ENCODE results near the gene ATP5F1E.

Gene ATP5F1E

GRCh38 chr20:58993332-58994248, 38.5 kb downstream of the ATP5F1E start:
- ChIA-PET POLR2A (interaction anchor here (1.4 to 4.4 kb wide), 2 partner anchors 12 to 38 kb away, joined by 3 to 19 read pairs; partner anchors contain the start of genes ATP5F1E and NELFCD), CTCF (no interaction called here)
- DNase-seq (ENCODE audit: extremely low spot score): no peak
- no peak for TF ChIP-seq SUZ12 (IDR thresholded peaks at IDR 0.05)
- TF ChIP-seq CTBP1 (IDR thresholded peaks at IDR 0.05; ENCODE audit: borderline replicate concordance): no peak
- no peak for TF ChIP-seq ZNF384 (IDR thresholded peaks at IDR 0.05)
- TF ChIP-seq PKNOX1 (IDR thresholded peaks at IDR 0.05): no peak
- TF ChIP-seq ELF4 (IDR thresholded peaks at IDR 0.05): no peak
- no peak for TF ChIP-seq L3MBTL2 (conservative IDR thresholded peaks at IDR 0.05)
- TF ChIP-seq ARNT (IDR thresholded peaks at IDR 0.05): no peak
- no peak for TF ChIP-seq HDGF (IDR thresholded peaks at IDR 0.05; ENCODE audit: borderline replicate concordance)
- TF ChIP-seq NFRKB (IDR thresholded peaks at IDR 0.05): no peak
- no peak for TF ChIP-seq BHLHE40 (IDR thresholded peaks at IDR 0.05; ENCODE audit: borderline replicate concordance)
- no peak for TF ChIP-seq FOXK2 (IDR thresholded peaks at IDR 0.05)
- TF ChIP-seq FOXA1 (IDR thresholded peaks at IDR 0.05): no peak

- POLR2A ChIA-PET: interaction anchor here (4.4 kb wide), 1 partner anchor 12 kb away, joined by 19 read pairs; the partner anchor contains the start of gene NELFCD
Measured at GRCh38 chr20:58992911-58993310, 39.2 kb downstream of the ATP5F1E start.

GRCh38 chr20:58991715-58992114, 40.4 kb downstream of the ATP5F1E start:
- ChIA-PET CTCF (no interaction called here), POLR2A (interaction anchor here (4.4 kb wide), 1 partner anchor 10 kb away, joined by 19 read pairs; the partner anchor contains the start of gene NELFCD)
- no peak for DNase-seq (ENCODE audit: extremely low spot score)
- no peak for TF ChIP-seq ZNF384 (IDR thresholded peaks at IDR 0.05)
- TF ChIP-seq PKNOX1 (IDR thresholded peaks at IDR 0.05): no peak
- no peak for TF ChIP-seq BHLHE40 (IDR thresholded peaks at IDR 0.05; ENCODE audit: borderline replicate concordance)
- TF ChIP-seq L3MBTL2 (conservative IDR thresholded peaks at IDR 0.05): no peak
- no peak for TF ChIP-seq ARNT (IDR thresholded peaks at IDR 0.05)
- no peak for TF ChIP-seq CTBP1 (IDR thresholded peaks at IDR 0.05; ENCODE audit: borderline replicate concordance)
- no peak for TF ChIP-seq SP1 (IDR thresholded peaks at IDR 0.05)
- TF ChIP-seq TARDBP (IDR thresholded peaks at IDR 0.05): no peak
- TF ChIP-seq NFRKB (IDR thresholded peaks at IDR 0.05): no peak
- no peak for TF ChIP-seq HDGF (IDR thresholded peaks at IDR 0.05; ENCODE audit: borderline replicate concordance)
- no peak for TF ChIP-seq ELF4 (IDR thresholded peaks at IDR 0.05)

More at GRCh38 chr20:58992911-58993310, 39.2 kb downstream of the ATP5F1E start:
- TF ChIP-seq SUZ12 (IDR thresholded peaks at IDR 0.05): no peak
- no peak for TF ChIP-seq L3MBTL2 (conservative IDR thresholded peaks at IDR 0.05)
- TF ChIP-seq NFRKB (IDR thresholded peaks at IDR 0.05): no peak
- TF ChIP-seq ARNT (IDR thresholded peaks at IDR 0.05): no peak
- no peak for TF ChIP-seq BHLHE40 (IDR thresholded peaks at IDR 0.05; ENCODE audit: borderline replicate concordance)
- no peak for TF ChIP-seq HDGF (IDR thresholded peaks at IDR 0.05; ENCODE audit: borderline replicate concordance)
- no peak for TF ChIP-seq LEF1 (IDR thresholded peaks at IDR 0.05; ENCODE audit: borderline replicate concordance)
- TF ChIP-seq CTBP1 (IDR thresholded peaks at IDR 0.05; ENCODE audit: borderline replicate concordance): no peak
- no peak for TF ChIP-seq FOXA1 (IDR thresholded peaks at IDR 0.05)
- no peak for TF ChIP-seq TARDBP (IDR thresholded peaks at IDR 0.05)
- TF ChIP-seq PKNOX1 (IDR thresholded peaks at IDR 0.05): no peak
- CTCF ChIA-PET: interaction anchor here (0.7 kb wide), 1 partner anchor 16 kb away, joined by 3 read pairs; no protein-coding TSS in a partner anchor
- no peak for DNase-seq (ENCODE audit: extremely low spot score)

GRCh38 chr20:58990651-58991445, 41.3 kb downstream of the ATP5F1E start:
- ChIA-PET CTCF (no interaction called here), POLR2A (interaction anchor here (4.4 kb wide), 1 partner anchor 9 kb away, joined by 19 read pairs; the partner anchor contains the start of gene NELFCD)
- no peak for TF ChIP-seq ARNT (IDR thresholded peaks at IDR 0.05)
- TF ChIP-seq SUZ12 (IDR thresholded peaks at IDR 0.05): no peak
- TF ChIP-seq FOXA1 (IDR thresholded peaks at IDR 0.05): no peak
- no peak for TF ChIP-seq ELF4 (IDR thresholded peaks at IDR 0.05)
- no peak for TF ChIP-seq LEF1 (IDR thresholded peaks at IDR 0.05; ENCODE audit: borderline replicate concordance)
- no peak for TF ChIP-seq FOXK2 (IDR thresholded peaks at IDR 0.05)
- no peak for TF ChIP-seq L3MBTL2 (conservative IDR thresholded peaks at IDR 0.05)
- TF ChIP-seq SP1 (IDR thresholded peaks at IDR 0.05): no peak
- no peak for TF ChIP-seq CTBP1 (IDR thresholded peaks at IDR 0.05; ENCODE audit: borderline replicate concordance)
- TF ChIP-seq FOXM1 (IDR thresholded peaks at IDR 0.05; ENCODE audit: borderline replicate concordance): no peak

GRCh38 chr20:58989196-58989595, 42.9 kb downstream of the ATP5F1E start:
- ChIA-PET CTCF (interaction anchor here (1.2 kb wide), 1 partner anchor 43 kb away, joined by 4 read pairs; no protein-coding TSS in a partner anchor), POLR2A (no interaction called here)
- TF ChIP-seq FOXA1 (IDR thresholded peaks at IDR 0.05) (no peak), TARDBP (IDR thresholded peaks at IDR 0.05) (no peak), SP1 (IDR thresholded peaks at IDR 0.05) (no peak), ARNT (IDR thresholded peaks at IDR 0.05) (no peak), ELF4 (IDR thresholded peaks at IDR 0.05) (no peak), FOXM1 (IDR thresholded peaks at IDR 0.05; ENCODE audit: borderline replicate concordance) (no peak), BHLHE40 (IDR thresholded peaks at IDR 0.05; ENCODE audit: borderline replicate concordance) (no peak), FOXK2 (IDR thresholded peaks at IDR 0.05) (no peak), HDGF (IDR thresholded peaks at IDR 0.05; ENCODE audit: borderline replicate concordance) (no peak)
- DNase-seq (ENCODE audit: extremely low spot score): no peak

More at GRCh38 chr20:58990651-58991445, 41.3 kb downstream of the ATP5F1E start:
- DNase-seq (ENCODE audit: extremely low spot score): no peak

Measured in HEK293T (cell line).